ENCODE data around the gene RABL6. TPM values are rescaled to one million over a fixed set of nuclear protein-coding genes. Genes with fewer than 3 reads are reported as not detected.

The RABL6 gene
- total RNA-seq, 4 donors from 2014 or later, result 28.8 to 57.9 (median 39.6) TPM

DNA sequence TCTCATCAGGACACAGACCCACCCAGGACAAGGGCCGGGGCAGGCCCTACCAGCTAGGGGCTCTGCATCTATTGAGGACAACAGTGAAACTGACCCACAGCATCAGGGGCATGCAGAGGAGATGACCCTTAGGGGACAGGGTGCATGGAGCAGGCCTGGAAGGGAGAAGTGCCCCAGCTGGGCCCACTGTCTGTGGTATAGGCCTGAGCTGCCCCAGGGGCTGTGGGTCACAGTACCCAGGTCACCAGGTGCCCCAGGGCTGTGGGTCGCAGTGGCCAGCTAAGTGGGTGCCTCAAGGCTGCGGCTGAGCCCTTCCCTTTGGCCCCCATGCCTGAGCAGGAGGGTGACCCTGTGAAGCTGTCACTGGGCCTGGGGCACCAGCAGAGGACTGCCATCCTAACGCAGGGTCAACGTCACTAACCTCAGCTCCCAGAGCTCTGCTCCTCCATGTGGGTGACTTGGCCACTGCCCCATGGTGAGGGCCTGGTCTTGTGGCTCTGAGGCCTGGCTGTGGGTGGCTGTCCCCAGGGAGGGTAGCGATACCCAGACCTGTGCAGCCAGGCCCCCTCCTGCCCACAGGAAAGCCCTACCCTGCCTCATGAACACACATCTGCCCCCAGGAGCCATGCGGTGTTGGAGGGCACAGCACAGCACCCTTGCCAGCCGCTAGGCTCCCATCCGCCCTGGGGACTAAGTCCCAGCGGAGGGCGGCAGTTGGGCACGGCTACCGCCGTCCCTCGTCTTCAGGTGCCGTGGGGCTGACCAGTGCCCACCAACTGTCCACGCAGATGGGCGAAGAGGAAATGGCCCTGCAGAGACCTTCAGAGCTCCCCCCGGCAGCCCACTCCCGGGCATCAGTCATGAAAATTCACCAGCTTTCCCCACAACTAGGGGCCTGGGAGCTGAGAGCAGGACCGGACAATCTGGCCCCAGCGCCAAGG is 53.5 kb downstream of the RABL6 start:
- intact Hi-C loops (cut with DNase I; ENCODE audit: low total_unique reads), result no loop called here
- no peaks in the 10 kb centered on the region for H3K36me3 ChIP-seq
- TF ChIP-seq, protein P1, sequence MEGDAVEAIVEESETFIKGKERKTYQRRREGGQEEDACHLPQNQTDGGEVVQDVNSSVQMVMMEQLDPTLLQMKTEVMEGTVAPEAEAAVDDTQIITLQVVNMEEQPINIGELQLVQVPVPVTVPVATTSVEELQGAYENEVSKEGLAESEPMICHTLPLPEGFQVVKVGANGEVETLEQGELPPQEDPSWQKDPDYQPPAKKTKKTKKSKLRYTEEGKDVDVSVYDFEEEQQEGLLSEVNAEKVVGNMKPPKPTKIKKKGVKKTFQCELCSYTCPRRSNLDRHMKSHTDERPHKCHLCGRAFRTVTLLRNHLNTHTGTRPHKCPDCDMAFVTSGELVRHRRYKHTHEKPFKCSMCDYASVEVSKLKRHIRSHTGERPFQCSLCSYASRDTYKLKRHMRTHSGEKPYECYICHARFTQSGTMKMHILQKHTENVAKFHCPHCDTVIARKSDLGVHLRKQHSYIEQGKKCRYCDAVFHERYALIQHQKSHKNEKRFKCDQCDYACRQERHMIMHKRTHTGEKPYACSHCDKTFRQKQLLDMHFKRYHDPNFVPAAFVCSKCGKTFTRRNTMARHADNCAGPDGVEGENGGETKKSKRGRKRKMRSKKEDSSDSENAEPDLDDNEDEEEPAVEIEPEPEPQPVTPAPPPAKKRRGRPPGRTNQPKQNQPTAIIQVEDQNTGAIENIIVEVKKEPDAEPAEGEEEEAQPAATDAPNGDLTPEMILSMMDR (IDR thresholded peaks at IDR 0.05), result no peak
- no peak for TF ChIP-seq POLR2A (IDR thresholded peaks at IDR 0.05)

DNA sequence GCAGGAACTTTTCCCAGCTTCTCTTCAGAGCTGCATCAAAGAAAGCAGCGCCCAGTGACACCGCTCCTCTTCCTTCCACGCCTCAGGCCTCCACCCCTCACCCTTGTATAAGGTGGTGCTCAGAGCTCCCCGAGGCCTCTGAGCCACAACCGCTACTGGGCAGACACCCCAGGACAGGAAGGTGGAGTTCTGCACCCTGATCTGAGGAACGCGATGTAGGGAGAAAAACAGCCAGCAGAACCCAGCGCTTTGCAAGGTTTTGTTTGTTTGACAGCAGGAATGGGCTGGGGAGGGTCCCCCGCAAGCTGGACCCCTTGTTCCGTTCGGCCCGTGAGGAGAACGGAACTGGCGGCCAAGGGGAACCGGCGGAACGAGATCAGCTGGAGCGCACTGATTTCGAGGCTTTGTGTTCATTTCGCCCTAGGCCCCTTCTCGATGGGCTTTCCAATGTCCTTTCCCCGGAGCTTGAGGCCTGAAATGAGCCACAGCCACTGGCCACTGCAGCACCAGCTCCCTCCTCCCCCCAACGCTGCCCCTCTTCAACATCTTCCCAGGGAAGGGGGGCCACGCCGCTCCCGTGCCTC is 54.2 kb downstream of the RABL6 start:
- no peaks in the 10 kb centered on the region for H3K36me3 ChIP-seq
- intact Hi-C loops (cut with DNase I; ENCODE audit: low total_unique reads), result no loop called here
- H3K4me1 ChIP-seq, result peaks cover 0 to 11% of the 10 kb centered on the region in 2 donors
- no peak overlapping the region for H3K27ac ChIP-seq
- DNase-seq, result no peak
- TF ChIP-seq POLR2A (IDR thresholded peaks at IDR 0.05), result no peak
- TF ChIP-seq, protein P1 (IDR thresholded peaks at IDR 0.05), result no peak
- H3K9me3 ChIP-seq, result no peaks in the 10 kb centered on the region
- no peak overlapping the region for H3K4me3 ChIP-seq
- no peaks in the 10 kb centered on the region for H3K27me3 ChIP-seq

More for the DNA sequence above, 53.5 kb downstream of the RABL6 start:
- no peak overlapping the region for H3K4me3 ChIP-seq
- H3K27ac ChIP-seq, result no peak overlapping the region
- peaks cover 0 to 11% of the 10 kb centered on the region in 2 donors for H3K4me1 ChIP-seq
- no peaks in the 10 kb centered on the region for H3K27me3 ChIP-seq
- DNase-seq, result no peak
- H3K9me3 ChIP-seq, result no peaks in the 10 kb centered on the region

DNA sequence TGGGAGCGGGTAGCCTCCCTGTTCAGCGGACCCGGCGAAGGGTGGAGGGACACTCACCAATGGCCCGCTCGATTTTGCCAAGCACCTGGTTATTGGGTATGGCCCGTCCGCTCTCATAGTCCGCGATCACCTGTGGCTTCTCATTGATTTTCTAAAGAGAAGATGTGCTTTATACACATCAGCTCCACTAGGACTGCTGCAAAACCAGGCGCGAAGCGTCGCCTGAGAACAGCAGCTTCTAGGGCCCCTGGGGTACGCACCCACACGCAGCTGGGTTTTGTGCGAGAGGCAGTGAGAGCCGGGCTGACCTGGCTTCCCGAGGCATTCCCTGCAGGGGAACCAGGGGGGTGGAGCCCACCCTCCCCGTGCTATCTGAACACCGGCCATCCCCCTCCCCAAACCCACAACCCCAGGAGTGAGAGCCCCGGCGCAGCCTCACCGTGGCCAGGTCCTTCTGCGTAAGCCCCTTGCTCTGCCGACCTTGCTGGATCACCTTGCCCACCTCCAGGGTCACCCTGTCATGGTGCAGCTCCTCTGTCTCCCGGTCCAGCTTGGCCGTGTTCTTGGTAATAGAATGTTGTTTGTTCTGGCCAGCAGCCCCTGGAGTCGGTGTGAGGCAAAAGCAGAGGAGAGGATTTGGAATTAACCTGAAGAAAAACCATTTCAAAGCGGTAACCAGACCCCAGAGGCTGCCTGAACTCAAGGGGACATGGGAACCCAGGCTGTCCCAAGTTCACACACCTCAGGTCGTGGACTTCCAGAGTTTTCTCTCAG is 55.3 kb downstream of the RABL6 start:
- Histone ChIP-seq H3K9me3 (no peaks in the 10 kb centered on the region), H3K27ac (no peak overlapping the region), H3K36me3 (no peaks in the 10 kb centered on the region), H3K4me1 (peaks cover 0 to 11% of the 10 kb centered on the region in 2 donors), H3K4me3 (no peak overlapping the region), H3K27me3 (no peaks in the 10 kb centered on the region)
- DNase-seq, result no peak
- intact Hi-C loops (cut with DNase I; ENCODE audit: low total_unique reads), result no loop called here
- no peak for TF ChIP-seq POLR2A (IDR thresholded peaks at IDR 0.05)
- TF ChIP-seq, protein P1 (IDR thresholded peaks at IDR 0.05), result no peak

DNA sequence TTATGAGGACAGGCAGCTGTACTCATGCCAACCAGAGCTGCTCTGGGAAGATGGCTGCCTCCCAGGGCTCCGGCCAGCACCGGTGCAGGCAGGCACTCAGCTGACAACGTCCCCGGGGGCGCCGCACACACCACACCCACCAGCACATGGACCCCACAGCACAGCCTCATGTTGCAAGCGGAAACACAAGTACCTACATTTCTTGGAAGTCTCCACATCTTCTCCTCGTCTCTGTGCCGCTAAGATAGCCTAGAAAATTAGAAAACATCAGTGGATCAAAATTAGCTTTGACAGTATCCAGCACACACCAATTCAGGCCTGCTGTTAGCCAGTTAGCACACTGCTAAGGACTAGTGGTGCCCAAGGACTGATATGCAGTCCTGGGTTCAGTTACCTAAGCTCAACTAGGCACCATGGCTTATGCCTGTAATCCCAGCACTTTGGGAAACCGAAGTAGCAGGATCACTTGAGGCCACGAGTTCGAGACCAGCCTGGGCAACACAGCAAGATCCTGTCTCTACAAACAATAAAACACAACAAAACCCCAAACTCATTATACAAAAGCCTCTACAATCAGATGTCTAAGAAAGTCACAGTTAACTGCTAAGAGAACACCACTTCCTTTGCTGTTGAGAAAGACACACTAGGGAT is 56.0 kb downstream of the RABL6 start:
- TF ChIP-seq POLR2A (IDR thresholded peaks at IDR 0.05), result no peak
- TF ChIP-seq, protein P1 (IDR thresholded peaks at IDR 0.05), result no peak
- intact Hi-C loops (cut with DNase I; ENCODE audit: low total_unique reads), result no loop called here
- Histone ChIP-seq H3K9me3 (no peaks in the 10 kb centered on the region), H3K4me3 (no peak overlapping the region), H3K36me3 (no peaks in the 10 kb centered on the region), H3K4me1 (peaks cover 0 to 11% of the 10 kb centered on the region in 2 donors), H3K27ac (no peak overlapping the region), H3K27me3 (no peaks in the 10 kb centered on the region)
- no peak for DNase-seq

All from uterus (tissue), 4 donors.